ENCODE data around the gene PMF1. TPM values are rescaled to one million over a fixed set of nuclear protein-coding genes. Genes with fewer than 3 reads are reported as not detected.
A peak's percentile ranks its signal among the peaks of the same experiment; 100 is the strongest.

The PMF1 gene
- total and polyA plus RNA-seq, 2 experiments from 2014 or later, result 44.4 to 47.7 TPM

- no peaks in the 10 kb centered on the region for H3K9me3 ChIP-seq (ENCODE audit: low read depth)
- H3K36me3 ChIP-seq (ENCODE audit: low read depth), result 0 out of 2 replicates have a peak, but pooled peaks cover 7% of the 10 kb centered on the region
- H3K27ac ChIP-seq, result peak overlapping the region; percentile 61
- WGBS, 2 experiments (ENCODE audit: low coverage in 1 of 2, low lambda C conversion rate in 2 of 2, missing lambda C conversion rate in 2 of 2), result 89 to 92% methylated on average over 17 to 18 of the region's 21 CpGs
- H3K9me2 ChIP-seq (ENCODE audit: insufficient read depth), result no peaks in the 10 kb centered on the region
- no peak for DNase-seq
- H3K9ac ChIP-seq, result no peak overlapping the region
- no peak overlapping the region for H3K4me3 ChIP-seq
- H3K79me2 ChIP-seq (ENCODE audit: insufficient read depth), result peaks cover 51% of the 10 kb centered on the region
- H2AFZ ChIP-seq, result no peak overlapping the region
- in situ Hi-C loops (cut with MboI), result no loop called here
- TF ChIP-seq EZH2phosphoT487 (IDR thresholded peaks at IDR 0.05; ENCODE audit: insufficient read depth, low read depth) (no peak), EZH2 (IDR thresholded peaks at IDR 0.05; ENCODE audit: insufficient read depth, poor library complexity, severe bottlenecking) (no peak)
- H3F3A ChIP-seq (ENCODE audit: insufficient read depth), result peaks cover 30% of the 10 kb centered on the region
- H4K20me1 ChIP-seq (ENCODE audit: insufficient read depth), result peaks cover 4% of the 10 kb centered on the region; the same call in 1 of the 2 replicates
- H3K4me1 ChIP-seq (ENCODE audit: insufficient read depth), result peaks cover 32% of the 10 kb centered on the region
- H3K27me3 ChIP-seq (replicated peaks; ENCODE audit: insufficient read depth), result no peaks in the 10 kb centered on the region
- peak overlapping the region; percentile 23 for H3K4me2 ChIP-seq (ENCODE audit: unreplicated experiment)
Observed at GRCh38 chr1:156285437-156285836, 72.6 kb downstream of the PMF1 start.

DNA sequence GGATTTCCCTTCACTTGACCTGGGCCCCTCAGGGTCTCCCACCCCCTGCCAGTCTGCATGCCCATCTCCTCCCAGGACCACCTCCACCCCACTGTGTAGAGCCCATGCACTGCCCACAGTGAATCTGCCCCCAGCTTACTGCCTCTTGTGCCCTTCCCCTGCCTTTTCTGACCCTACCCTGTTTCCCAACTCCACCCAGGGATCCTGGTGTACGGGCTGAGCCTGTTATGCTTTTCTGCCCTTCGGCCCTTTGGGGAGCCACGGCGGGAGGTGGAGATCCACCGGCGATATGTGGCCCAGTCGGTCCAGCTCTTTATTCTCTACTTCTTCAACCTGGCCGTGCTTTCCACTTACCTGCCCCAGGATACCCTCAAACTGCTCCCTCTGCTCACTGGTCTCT, 73.3 kb downstream of the PMF1 start:
- in situ Hi-C loops (cut with MboI), result no loop called here
- 98% methylated on average over 8 of the region's 8 CpGs for WGBS, 2 experiments (ENCODE audit: low coverage in 1 of 2, low lambda C conversion rate in 2 of 2, missing lambda C conversion rate in 2 of 2)

More for the DNA sequence above, 73.3 kb downstream of the PMF1 start:
- H3K79me2 ChIP-seq (ENCODE audit: insufficient read depth), result peaks cover 50% of the 10 kb centered on the region
- H3K9me3 ChIP-seq (ENCODE audit: low read depth), result no peaks in the 10 kb centered on the region
- H3K9me2 ChIP-seq (ENCODE audit: insufficient read depth), result no peaks in the 10 kb centered on the region
- no peak overlapping the region for H2AFZ ChIP-seq
- no peak overlapping the region for H3K4me2 ChIP-seq (ENCODE audit: unreplicated experiment)
- H3K27ac ChIP-seq, result no peak overlapping the region
- H3K9ac ChIP-seq, result no peak overlapping the region
- 0 out of 2 replicates have a peak, but pooled peaks cover 7% of the 10 kb centered on the region for H3K36me3 ChIP-seq (ENCODE audit: low read depth)
- peaks cover 28% of the 10 kb centered on the region for H3K4me1 ChIP-seq (ENCODE audit: insufficient read depth)
- H3F3A ChIP-seq (ENCODE audit: insufficient read depth), result peaks cover 26% of the 10 kb centered on the region
- no peak for DNase-seq
- H3K27me3 ChIP-seq (replicated peaks; ENCODE audit: insufficient read depth), result no peaks in the 10 kb centered on the region
- no peak overlapping the region for H3K4me3 ChIP-seq
- no peaks in the 10 kb centered on the region; the same call in 1 of the 2 replicates for H4K20me1 ChIP-seq (ENCODE audit: insufficient read depth)
- TF ChIP-seq EZH2phosphoT487 (IDR thresholded peaks at IDR 0.05; ENCODE audit: insufficient read depth, low read depth) (no peak), EZH2 (IDR thresholded peaks at IDR 0.05; ENCODE audit: insufficient read depth, poor library complexity, severe bottlenecking) (no peak)

Small RNA genes lying within 50 kb of the gene (small RNA-seq; reads per million reads assigned to genes)
- not detected for gene RF00568 (ENCODE audit: low read depth, low replicate concordance)

Other genes with a start within 250 kb of the PMF1 start
- gene ARHGEF2, start 234.5 kb upstream of the PMF1 start, total RNA-seq (2014; rRNA removed; shearing (Covaris generic)), result 136 and 139 TPM in 2 replicates
- 76.7 and 77.7 TPM in 2 replicates for gene ARHGEF2, start 234.5 kb upstream of the PMF1 start, polyA plus RNA-seq (2016; fragmentation: Nextera tagmentation; extraction: Ambion mirVana)
- gene SSR2, start 192.1 kb upstream of the PMF1 start, total RNA-seq (2014; rRNA removed; shearing (Covaris generic)), result 433 and 695 TPM in 2 replicates
- 318 and 327 TPM in 2 replicates for gene SSR2, start 192.1 kb upstream of the PMF1 start, polyA plus RNA-seq (2016; fragmentation: Nextera tagmentation; extraction: Ambion mirVana)
- 18.4 and 19.0 TPM in 2 replicates for gene UBQLN4, start 159.2 kb upstream of the PMF1 start, total RNA-seq (2014; rRNA removed; shearing (Covaris generic))
- gene UBQLN4, start 159.2 kb upstream of the PMF1 start, polyA plus RNA-seq (2016; fragmentation: Nextera tagmentation; extraction: Ambion mirVana), result 9.9 and 10.6 TPM in 2 replicates
- gene LAMTOR2, start 158.2 kb upstream of the PMF1 start, total RNA-seq (2014; rRNA removed; shearing (Covaris generic)), result 41.3 and 52.7 TPM in 2 replicates
- gene LAMTOR2, start 158.2 kb upstream of the PMF1 start, polyA plus RNA-seq (2016; fragmentation: Nextera tagmentation; extraction: Ambion mirVana), result 140 and 143 TPM in 2 replicates
- gene RAB25, start 151.8 kb upstream of the PMF1 start, total RNA-seq (2014; rRNA removed; shearing (Covaris generic)), result not detected in 2 replicates
- not detected in 2 replicates for gene RAB25, start 151.8 kb upstream of the PMF1 start, polyA plus RNA-seq (2016; fragmentation: Nextera tagmentation; extraction: Ambion mirVana)
- gene MEX3A, start 130.5 kb upstream of the PMF1 start, total RNA-seq (2014; rRNA removed; shearing (Covaris generic)), result 0.13 and 0.22 TPM in 2 replicates
- gene MEX3A, start 130.5 kb upstream of the PMF1 start, polyA plus RNA-seq (2016; fragmentation: Nextera tagmentation; extraction: Ambion mirVana), result 0.05 TPM in 2 replicates
- 1,219 and 1,322 TPM in 2 replicates for gene LMNA, start 98.3 kb upstream of the PMF1 start, total RNA-seq (2014; rRNA removed; shearing (Covaris generic))
- 1,230 and 1,270 TPM in 2 replicates for gene LMNA, start 98.3 kb upstream of the PMF1 start, polyA plus RNA-seq (2016; fragmentation: Nextera tagmentation; extraction: Ambion mirVana)
- gene SEMA4A, start 59.4 kb upstream of the PMF1 start, total RNA-seq (2014; rRNA removed; shearing (Covaris generic)), result 1.1 TPM in 1 of 2 replicates, not detected in the other
- gene SEMA4A, start 59.4 kb upstream of the PMF1 start, polyA plus RNA-seq (2016; fragmentation: Nextera tagmentation; extraction: Ambion mirVana), result 0.35 and 0.51 TPM in 2 replicates
- gene SLC25A44, start 18.9 kb upstream of the PMF1 start, total RNA-seq (2014; rRNA removed; shearing (Covaris generic)), result 12.4 and 14.3 TPM in 2 replicates
- gene SLC25A44, start 18.9 kb upstream of the PMF1 start, polyA plus RNA-seq (2016; fragmentation: Nextera tagmentation; extraction: Ambion mirVana), result 15.4 and 16.4 TPM in 2 replicates
- not detected in 2 replicates for gene BGLAP, start 29.2 kb downstream of the PMF1 start, total RNA-seq (2014; rRNA removed; shearing (Covaris generic))
- 0.25 and 0.54 TPM in 2 replicates for gene BGLAP, start 29.2 kb downstream of the PMF1 start, polyA plus RNA-seq (2016; fragmentation: Nextera tagmentation; extraction: Ambion mirVana)
- 0.54 and 0.63 TPM in 2 replicates for gene PAQR6, start 35.0 kb downstream of the PMF1 start, total RNA-seq (2014; rRNA removed; shearing (Covaris generic))
- 0.38 and 0.81 TPM in 2 replicates for gene PAQR6, start 35.0 kb downstream of the PMF1 start, polyA plus RNA-seq (2016; fragmentation: Nextera tagmentation; extraction: Ambion mirVana)
- gene SMG5, start 69.8 kb downstream of the PMF1 start, total RNA-seq (2014; rRNA removed; shearing (Covaris generic)), result 60.0 and 68.2 TPM in 2 replicates
- gene SMG5, start 69.8 kb downstream of the PMF1 start, polyA plus RNA-seq (2016; fragmentation: Nextera tagmentation; extraction: Ambion mirVana), result 30.7 and 32.2 TPM in 2 replicates
- gene TMEM79, start 71.3 kb downstream of the PMF1 start, total RNA-seq (2014; rRNA removed; shearing (Covaris generic)), result 0.63 and 1.8 TPM in 2 replicates
- gene TMEM79, start 71.3 kb downstream of the PMF1 start, polyA plus RNA-seq (2016; fragmentation: Nextera tagmentation; extraction: Ambion mirVana), result 3.8 and 3.9 TPM in 2 replicates
- gene GLMP, start 82.7 kb downstream of the PMF1 start, total RNA-seq (2014; rRNA removed; shearing (Covaris generic)), result 77.8 and 89.7 TPM in 2 replicates
- 59.9 and 63.8 TPM in 2 replicates for gene GLMP, start 82.7 kb downstream of the PMF1 start, polyA plus RNA-seq (2016; fragmentation: Nextera tagmentation; extraction: Ambion mirVana)
- not detected in 2 replicates for gene VHLL, start 86.3 kb downstream of the PMF1 start, total RNA-seq (2014; rRNA removed; shearing (Covaris generic))
- not detected in 2 replicates for gene VHLL, start 86.3 kb downstream of the PMF1 start, polyA plus RNA-seq (2016; fragmentation: Nextera tagmentation; extraction: Ambion mirVana)
- 248 and 307 TPM in 2 replicates for gene CCT3, start 125.3 kb downstream of the PMF1 start, total RNA-seq (2014; rRNA removed; shearing (Covaris generic))
- 226 and 232 TPM in 2 replicates for gene CCT3, start 125.3 kb downstream of the PMF1 start, polyA plus RNA-seq (2016; fragmentation: Nextera tagmentation; extraction: Ambion mirVana)
- gene TSACC, start 125.5 kb downstream of the PMF1 start, total RNA-seq (2014; rRNA removed; shearing (Covaris generic)), result not detected in 2 replicates
- gene TSACC, start 125.5 kb downstream of the PMF1 start, polyA plus RNA-seq (2016; fragmentation: Nextera tagmentation; extraction: Ambion mirVana), result 1.3 and 1.4 TPM in 2 replicates
- gene RHBG, start 156.2 kb downstream of the PMF1 start, total RNA-seq (2014; rRNA removed; shearing (Covaris generic)), result not detected in 2 replicates
- gene RHBG, start 156.2 kb downstream of the PMF1 start, polyA plus RNA-seq (2016; fragmentation: Nextera tagmentation; extraction: Ambion mirVana), result not detected in 2 replicates

Measured in GM23248 (cell line).